ENCODE measurements around the gene ATOSB.

Gene ATOSB

GRCh38 chr9:35114113-35114839 lies 1.4 kb downstream of the ATOSB start:
- DNase-seq (ENCODE audit: extremely low spot score) = peak; percentile 43
- TF ChIP-seq LEF1 (IDR thresholded peaks at IDR 0.05; ENCODE audit: borderline replicate concordance) = no peak
- TF ChIP-seq FOXM1 (IDR thresholded peaks at IDR 0.05; ENCODE audit: borderline replicate concordance) = no peak
- 0 out of 2 replicates have a peak, but pooled peaks have one; percentile 12 for TF ChIP-seq PKNOX1 (IDR thresholded peaks at IDR 0.05)
- TF ChIP-seq TARDBP (IDR thresholded peaks at IDR 0.05) = no peak
- no peak for TF ChIP-seq SP1 (IDR thresholded peaks at IDR 0.05)
- CTCF ChIA-PET = interaction anchor here (0.7 kb wide), 1 partner anchor 214 kb away, joined by 3 read pairs; no protein-coding TSS in a partner anchor
- POLR2A ChIA-PET = interaction anchor here (0.6 to 1.9 kb wide), 8 partner anchors 10 to 381 kb away, joined by 3 to 11 read pairs (median 4); partner anchors contain the start of genes FANCG, STOML2, UNC13B and VCP

- ChIA-PET CTCF (no interaction called here), POLR2A (interaction anchor here (1.9 kb wide), 1 partner anchor 41 kb away, joined by 6 read pairs; no protein-coding TSS in a partner anchor)
- DNase-seq (ENCODE audit: extremely low spot score) = no peak
- TF ChIP-seq SP1 (IDR thresholded peaks at IDR 0.05) (no peak), LEF1 (IDR thresholded peaks at IDR 0.05; ENCODE audit: borderline replicate concordance) (no peak), NFRKB (IDR thresholded peaks at IDR 0.05) (no peak), CTBP1 (IDR thresholded peaks at IDR 0.05; ENCODE audit: borderline replicate concordance) (no peak), ZNF384 (IDR thresholded peaks at IDR 0.05) (no peak), ELF4 (IDR thresholded peaks at IDR 0.05) (no peak), FOXK2 (IDR thresholded peaks at IDR 0.05) (no peak), ARNT (IDR thresholded peaks at IDR 0.05) (no peak), L3MBTL2 (conservative IDR thresholded peaks at IDR 0.05) (no peak), HDGF (IDR thresholded peaks at IDR 0.05; ENCODE audit: borderline replicate concordance) (no peak), FOXA1 (IDR thresholded peaks at IDR 0.05) (no peak), SUZ12 (IDR thresholded peaks at IDR 0.05) (no peak), PKNOX1 (IDR thresholded peaks at IDR 0.05) (no peak), TARDBP (IDR thresholded peaks at IDR 0.05) (no peak), BHLHE40 (IDR thresholded peaks at IDR 0.05; ENCODE audit: borderline replicate concordance) (no peak), FOXM1 (IDR thresholded peaks at IDR 0.05; ENCODE audit: borderline replicate concordance) (no peak)
Measured at GRCh38 chr9:35112257-35113020, 3.2 kb downstream of the ATOSB start.

DNA sequence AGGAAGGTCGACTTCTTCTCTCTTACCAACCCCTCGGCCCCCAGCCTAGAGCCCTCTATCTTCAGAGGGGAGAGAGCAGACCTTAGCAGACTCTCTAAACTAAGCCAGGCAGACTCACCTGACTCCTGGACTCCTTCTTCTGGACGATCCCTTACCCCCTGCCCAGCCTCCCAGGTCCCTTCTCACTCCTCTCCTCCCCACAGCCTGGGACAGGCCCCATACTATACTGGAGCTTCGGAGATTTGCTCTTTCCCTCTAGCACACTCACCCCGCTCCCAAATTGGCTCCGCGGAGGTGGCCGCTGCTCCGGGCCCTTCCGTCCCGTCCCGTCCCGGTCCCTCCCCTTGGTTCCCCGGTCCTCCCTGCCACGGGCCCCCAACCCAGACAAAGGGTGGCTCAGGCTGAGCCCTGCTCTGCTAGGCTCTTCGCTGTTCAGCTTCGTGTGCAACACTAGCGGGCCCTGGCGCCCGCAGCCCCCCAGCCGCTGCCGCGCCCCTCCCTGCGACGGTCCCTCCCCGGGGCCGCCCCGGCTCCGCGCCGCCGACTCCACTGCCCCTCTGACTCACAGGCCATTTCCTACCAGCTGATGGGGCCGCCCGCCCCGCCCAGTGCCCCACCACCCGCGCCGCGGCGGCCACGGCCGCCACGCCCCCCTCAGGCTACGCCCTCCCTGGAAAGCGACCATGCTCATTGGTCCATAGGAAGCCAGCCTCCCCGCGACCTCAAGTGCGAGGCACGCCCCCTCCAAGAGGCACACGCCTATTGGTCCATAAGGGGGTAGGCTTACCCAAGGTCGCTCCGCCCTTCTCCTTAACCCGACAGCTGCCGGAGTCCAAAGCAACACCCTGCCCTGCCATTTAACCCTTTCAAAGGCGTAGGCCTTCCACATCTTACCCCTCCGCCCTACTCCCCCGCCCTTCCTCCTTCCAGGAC lies 4.4 kb downstream of the ATOSB start:
- ChIA-PET CTCF (no interaction called here), POLR2A (interaction anchor here (0.7 to 1.9 kb wide), 2 partner anchors 9 to 40 kb away, joined by 3 to 6 read pairs; partner anchors contain the start of gene STOML2)
- peak; percentile 91 for DNase-seq (ENCODE audit: extremely low spot score)
- TF ChIP-seq SUZ12 (IDR thresholded peaks at IDR 0.05) (no peak), CTBP1 (IDR thresholded peaks at IDR 0.05; ENCODE audit: borderline replicate concordance) (no peak), TARDBP (IDR thresholded peaks at IDR 0.05) (no peak), NFRKB (IDR thresholded peaks at IDR 0.05) (no peak), ZNF384 (IDR thresholded peaks at IDR 0.05) (no peak), L3MBTL2 (conservative IDR thresholded peaks at IDR 0.05) (no peak), SP1 (IDR thresholded peaks at IDR 0.05) (no peak), HDGF (IDR thresholded peaks at IDR 0.05; ENCODE audit: borderline replicate concordance) (no peak), ELF4 (IDR thresholded peaks at IDR 0.05) (no peak), LEF1 (IDR thresholded peaks at IDR 0.05; ENCODE audit: borderline replicate concordance) (no peak), ARNT (IDR thresholded peaks at IDR 0.05) (no peak), FOXA1 (IDR thresholded peaks at IDR 0.05) (no peak), BHLHE40 (IDR thresholded peaks at IDR 0.05; ENCODE audit: borderline replicate concordance) (no peak), FOXM1 (IDR thresholded peaks at IDR 0.05; ENCODE audit: borderline replicate concordance) (no peak), FOXK2 (IDR thresholded peaks at IDR 0.05) (no peak), PKNOX1 (IDR thresholded peaks at IDR 0.05) (no peak)

GRCh38 chr9:35110327-35110761 lies 5.3 kb downstream of the ATOSB start:
- DNase-seq (ENCODE audit: extremely low spot score) = no peak
- ChIA-PET CTCF (no interaction called here), POLR2A (no interaction called here)
- TF ChIP-seq ELF4 (IDR thresholded peaks at IDR 0.05) (no peak), L3MBTL2 (conservative IDR thresholded peaks at IDR 0.05) (no peak), LEF1 (IDR thresholded peaks at IDR 0.05; ENCODE audit: borderline replicate concordance) (no peak), ARNT (IDR thresholded peaks at IDR 0.05) (no peak), FOXA1 (IDR thresholded peaks at IDR 0.05) (no peak), FOXK2 (IDR thresholded peaks at IDR 0.05) (no peak), PKNOX1 (IDR thresholded peaks at IDR 0.05) (no peak), BHLHE40 (IDR thresholded peaks at IDR 0.05; ENCODE audit: borderline replicate concordance) (no peak), SUZ12 (IDR thresholded peaks at IDR 0.05) (no peak), NFRKB (IDR thresholded peaks at IDR 0.05) (no peak), TARDBP (IDR thresholded peaks at IDR 0.05) (no peak), ZNF384 (IDR thresholded peaks at IDR 0.05) (no peak), HDGF (IDR thresholded peaks at IDR 0.05; ENCODE audit: borderline replicate concordance) (no peak), SP1 (IDR thresholded peaks at IDR 0.05) (no peak), FOXM1 (IDR thresholded peaks at IDR 0.05; ENCODE audit: borderline replicate concordance) (no peak), CTBP1 (IDR thresholded peaks at IDR 0.05; ENCODE audit: borderline replicate concordance) (no peak)
